Superior temporal gyrus (tissue), 1 donor: Measurements from ENCODE around the gene KDM4C.

Experiments used
- DNase-seq: peaks from one replicate; pipeline ENCODE4 v3.0.0-alpha.2; 2016; ENCODE audit errors: extremely low spot score

The KDM4C gene

GRCh38 chr9:7097040-7097715 is 339.4 kb downstream of the KDM4C start:
- DNase-seq: no peak

- DNase-seq: no peak
Measured at GRCh38 chr9:7097785-7098752, 340.3 kb downstream of the KDM4C start.

- no peak for DNase-seq
Measured at GRCh38 chr9:7103367-7103766, 345.6 kb downstream of the KDM4C start.

- DNase-seq: no peak
Measured at GRCh38 chr9:7103771-7104170, 346.0 kb downstream of the KDM4C start.

GRCh38 chr9:7104625-7105024 is 346.9 kb downstream of the KDM4C start:
- no peak for DNase-seq

- no peak for DNase-seq
Measured at GRCh38 chr9:7105095-7105494, 347.3 kb downstream of the KDM4C start.

- no peak for DNase-seq
Measured at GRCh38 chr9:7108936-7109335, 351.2 kb downstream of the KDM4C start.

- no peak for DNase-seq
Measured at GRCh38 chr9:7111413-7111812, 353.6 kb downstream of the KDM4C start.

GRCh38 chr9:7115606-7116005 is 357.8 kb downstream of the KDM4C start:
- DNase-seq: no peak

- no peak for DNase-seq
Measured at GRCh38 chr9:7117676-7118561, 360.1 kb downstream of the KDM4C start.

- no peak for DNase-seq
Measured at GRCh38 chr9:7118633-7119032, 360.9 kb downstream of the KDM4C start.

- no peak for DNase-seq
Measured at GRCh38 chr9:7119612-7120011, 361.8 kb downstream of the KDM4C start.

GRCh38 chr9:7121055-7121454 is 363.3 kb downstream of the KDM4C start:
- no peak for DNase-seq

- no peak for DNase-seq
Measured at GRCh38 chr9:7121664-7122063, 363.9 kb downstream of the KDM4C start.

- no peak for DNase-seq
Measured at GRCh38 chr9:7123743-7124142, 366.0 kb downstream of the KDM4C start.

GRCh38 chr9:7125231-7125630 is 367.5 kb downstream of the KDM4C start:
- DNase-seq: no peak

- no peak for DNase-seq
Measured at GRCh38 chr9:7129391-7129790, 371.6 kb downstream of the KDM4C start.

GRCh38 chr9:7130266-7130820 is 372.6 kb downstream of the KDM4C start:
- DNase-seq: no peak

GRCh38 chr9:7132605-7133004 is 374.8 kb downstream of the KDM4C start:
- DNase-seq: no peak

- DNase-seq: no peak
Measured at GRCh38 chr9:7135735-7136134, 378.0 kb downstream of the KDM4C start.

- no peak for DNase-seq
Measured at GRCh38 chr9:7137040-7137439, 379.3 kb downstream of the KDM4C start.

- DNase-seq: no peak
Measured at GRCh38 chr9:7137571-7137970, 379.8 kb downstream of the KDM4C start.
